ENCODE data around the gene PSTPIP2.

PSTPIP2 gene

GRCh38 chr18:45940724-45941123, 131.3 kb downstream of the PSTPIP2 start:
- no peak for DNase-seq (ENCODE audit: low read depth)
- no peak for TF ChIP-seq CTCF (IDR thresholded peaks at IDR 0.05; ENCODE audit: low read depth, low read length, missing control alignments)
- no peak overlapping the region for H3K4me3 ChIP-seq (ENCODE audit: low read depth, low read length)

- H3K4me3 ChIP-seq (ENCODE audit: low read depth, low read length): no peak overlapping the region
- TF ChIP-seq CTCF (IDR thresholded peaks at IDR 0.05; ENCODE audit: low read depth, low read length, missing control alignments): no peak
- DNase-seq (ENCODE audit: low read depth): no peak
Observed at GRCh38 chr18:45939236-45939635, 132.8 kb downstream of the PSTPIP2 start.

- H3K4me3 ChIP-seq (ENCODE audit: low read depth, low read length): no peak overlapping the region
- TF ChIP-seq CTCF (IDR thresholded peaks at IDR 0.05; ENCODE audit: low read depth, low read length, missing control alignments): no peak
- DNase-seq (ENCODE audit: low read depth): no peak
Observed at GRCh38 chr18:45938488-45938935, 133.5 kb downstream of the PSTPIP2 start.

- DNase-seq (ENCODE audit: low read depth): no peak
- TF ChIP-seq CTCF (IDR thresholded peaks at IDR 0.05; ENCODE audit: low read depth, low read length, missing control alignments): no peak
- H3K4me3 ChIP-seq (ENCODE audit: low read depth, low read length): no peak overlapping the region
Observed at GRCh38 chr18:45935591-45936335, 136.3 kb downstream of the PSTPIP2 start.

Measured in GM12864 (cell line).